HFF-Myc (cell line): Measurements from ENCODE around the gene HOXD1.

Experiments
- DNase-seq: peaks from one replicate; pipeline ENCODE4 v3.0.0-alpha.2; 2011; ENCODE audit warnings: low read depth; ENCODE audit errors: extremely low read depth
- H3K4me3 ChIP-seq: replicated peaks from 2 replicates; pipeline ENCODE4 v1.5.1; 2011; ENCODE audit warnings: low read depth, mild to moderate bottlenecking, control low read depth, low read length
- TF ChIP-seq, protein P1 (sequence below): IDR thresholded peaks from 2 replicates; pipeline ENCODE4 v1.5.1; 2012; ENCODE audit warnings: mild to moderate bottlenecking, low read depth, low read length, control low read depth; ENCODE audit errors: missing control alignments

HOXD1 gene

DNA sequence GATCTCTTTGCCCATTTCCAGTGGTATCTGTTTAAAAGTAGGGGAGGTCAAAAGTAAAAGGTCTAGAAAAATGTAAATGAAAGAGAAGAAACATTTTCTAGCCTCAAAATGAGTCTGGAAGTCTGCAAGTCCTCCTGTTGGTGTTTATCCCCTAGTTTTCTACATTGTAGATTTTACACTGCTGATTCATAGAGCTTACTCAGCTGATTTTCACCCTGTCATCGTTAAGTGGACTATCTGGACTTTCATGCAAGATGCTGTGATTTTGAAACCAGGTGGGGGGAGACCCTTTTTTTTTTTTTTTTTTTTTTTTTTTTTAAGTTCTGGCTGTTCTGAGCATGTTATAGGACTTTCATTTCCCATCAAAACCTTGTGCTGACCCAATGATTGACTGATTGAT is 21.1 kb upstream of the HOXD1 start:
- no peak overlapping the region for H3K4me3 ChIP-seq
- TF ChIP-seq, protein P1, sequence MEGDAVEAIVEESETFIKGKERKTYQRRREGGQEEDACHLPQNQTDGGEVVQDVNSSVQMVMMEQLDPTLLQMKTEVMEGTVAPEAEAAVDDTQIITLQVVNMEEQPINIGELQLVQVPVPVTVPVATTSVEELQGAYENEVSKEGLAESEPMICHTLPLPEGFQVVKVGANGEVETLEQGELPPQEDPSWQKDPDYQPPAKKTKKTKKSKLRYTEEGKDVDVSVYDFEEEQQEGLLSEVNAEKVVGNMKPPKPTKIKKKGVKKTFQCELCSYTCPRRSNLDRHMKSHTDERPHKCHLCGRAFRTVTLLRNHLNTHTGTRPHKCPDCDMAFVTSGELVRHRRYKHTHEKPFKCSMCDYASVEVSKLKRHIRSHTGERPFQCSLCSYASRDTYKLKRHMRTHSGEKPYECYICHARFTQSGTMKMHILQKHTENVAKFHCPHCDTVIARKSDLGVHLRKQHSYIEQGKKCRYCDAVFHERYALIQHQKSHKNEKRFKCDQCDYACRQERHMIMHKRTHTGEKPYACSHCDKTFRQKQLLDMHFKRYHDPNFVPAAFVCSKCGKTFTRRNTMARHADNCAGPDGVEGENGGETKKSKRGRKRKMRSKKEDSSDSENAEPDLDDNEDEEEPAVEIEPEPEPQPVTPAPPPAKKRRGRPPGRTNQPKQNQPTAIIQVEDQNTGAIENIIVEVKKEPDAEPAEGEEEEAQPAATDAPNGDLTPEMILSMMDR, result no peak
- DNase-seq, result no peak

GRCh38 chr2:176169181-176169580 is 19.3 kb upstream of the HOXD1 start:
- H3K4me3 ChIP-seq, result no peak overlapping the region
- TF ChIP-seq, protein P1, result no peak
- no peak for DNase-seq

GRCh38 chr2:176169711-176170110 is 18.8 kb upstream of the HOXD1 start:
- no peak overlapping the region for H3K4me3 ChIP-seq
- no peak for DNase-seq
- TF ChIP-seq, protein P1, result no peak

- TF ChIP-seq, protein P1, result no peak
- DNase-seq, result no peak
- no peak overlapping the region for H3K4me3 ChIP-seq
These were observed 17.7 kb upstream of the HOXD1 start for GRCh38 chr2:176170602-176171305.

DNA sequence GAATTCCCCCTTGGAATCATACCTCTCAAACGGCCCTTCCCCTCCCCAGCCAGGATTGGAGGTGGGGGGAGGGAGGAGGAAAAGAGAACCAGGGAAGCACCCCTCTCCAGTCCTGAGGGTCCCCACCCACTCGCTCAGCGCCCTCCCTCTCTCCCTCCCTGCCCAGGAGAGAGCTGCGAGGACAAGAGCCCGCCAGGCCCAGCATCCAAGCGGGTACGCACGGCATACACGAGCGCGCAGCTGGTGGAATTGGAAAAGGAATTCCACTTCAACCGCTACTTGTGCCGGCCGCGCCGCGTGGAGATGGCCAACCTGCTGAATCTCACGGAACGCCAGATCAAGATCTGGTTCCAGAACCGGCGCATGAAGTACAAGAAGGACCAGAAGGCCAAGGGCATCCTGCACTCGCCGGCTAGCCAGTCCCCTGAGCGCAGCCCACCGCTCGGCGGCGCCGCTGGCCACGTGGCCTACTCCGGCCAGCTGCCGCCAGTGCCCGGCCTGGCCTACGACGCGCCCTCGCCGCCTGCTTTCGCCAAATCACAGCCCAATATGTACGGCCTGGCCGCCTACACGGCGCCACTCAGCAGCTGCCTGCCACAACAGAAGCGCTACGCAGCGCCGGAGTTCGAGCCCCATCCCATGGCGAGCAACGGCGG is 17.0 kb upstream of the HOXD1 start:
- no peak overlapping the region for H3K4me3 ChIP-seq
- TF ChIP-seq, protein P1, result no peak
- DNase-seq, result no peak

GRCh38 chr2:176172007-176172894 is 16.2 kb upstream of the HOXD1 start:
- TF ChIP-seq, protein P1, result no peak
- H3K4me3 ChIP-seq, result no peak overlapping the region
- no peak for DNase-seq
